A549 (cell line): ENCODE results near the gene TRAM2.

ENCODE experiments used
- BHLHE40 ChIP-seq: IDR thresholded peaks from 2 replicates; pipeline ENCODE4 v1.6.1; 2012; ENCODE audit warnings: low read depth, low read length, inconsistent platforms
- CBX8 ChIP-seq: fragments of 200-600 bp; sonication (generic); IDR thresholded peaks from 2 replicates; pipeline ENCODE4 v1.6.1; 2016
- FOSL2 ChIP-seq, 2 experiments: fragments of 450-650 bp in 1 of 2; fragments of >200 bp in 1 of 2; sonication (Bioruptor Twin) in 1 of 2; formaldehyde crosslinking; IDR thresholded peaks; 2 replicates each; pipeline versions ENCODE4 v1.5.0 to v1.6.1; 2016 to 2020; ENCODE audit warnings: mild to moderate bottlenecking in 1 of 2, moderate library complexity in 1 of 2
- MYC ChIP-seq: IDR thresholded peaks from 2 replicates; pipeline ENCODE4 v1.6.1; 2012; ENCODE audit warnings: mild to moderate bottlenecking, inconsistent platforms, low read length, improper control_type of control experiment, borderline replicate concordance
- POLR2AphosphoS2 ChIP-seq: conservative IDR thresholded peaks from 2 replicates; pipeline ENCODE4 v1.6.1; 2012; ENCODE audit warnings: low read length, improper control_type of control experiment, inconsistent platforms
- TF ChIP-seq, protein P1 (sequence below): fragments of >200 bp; sonication (Bioruptor Twin); formaldehyde crosslinking; IDR thresholded peaks from 3 replicates; pipeline ENCODE4 v1.5.1; 2016

DNA sequence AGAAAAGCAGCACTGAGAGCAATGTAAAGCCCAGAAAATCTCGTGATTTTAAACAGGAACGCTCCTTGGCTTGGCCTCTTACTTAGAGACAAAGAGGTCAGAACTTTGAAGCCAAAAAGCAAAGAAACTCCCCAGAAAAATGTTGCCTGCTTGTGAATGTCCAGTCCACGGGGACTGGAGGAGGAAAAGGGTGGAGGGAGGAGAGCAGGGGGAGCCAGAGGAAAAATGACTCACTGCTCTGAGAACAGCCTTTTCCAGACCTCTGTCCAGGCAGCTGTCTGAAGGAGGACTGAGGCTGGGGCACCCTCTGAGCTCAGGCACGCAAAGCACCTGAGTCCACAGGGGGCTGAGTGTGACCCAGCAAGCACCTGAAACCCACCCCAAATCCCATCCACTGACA lies 64.7 kb downstream of the TRAM2 start:
- TF ChIP-seq BHLHE40: no peak
- TF ChIP-seq FOSL2 (IDR thresholded peaks at IDR 0.05): 0 out of 2 replicates have a peak, but pooled peaks have one; percentile 13
- peak; percentile 42 for TF ChIP-seq FOSL2 (CRISPR knock-in tag; IDR thresholded peaks at IDR 0.05)
- TF ChIP-seq, protein P1, sequence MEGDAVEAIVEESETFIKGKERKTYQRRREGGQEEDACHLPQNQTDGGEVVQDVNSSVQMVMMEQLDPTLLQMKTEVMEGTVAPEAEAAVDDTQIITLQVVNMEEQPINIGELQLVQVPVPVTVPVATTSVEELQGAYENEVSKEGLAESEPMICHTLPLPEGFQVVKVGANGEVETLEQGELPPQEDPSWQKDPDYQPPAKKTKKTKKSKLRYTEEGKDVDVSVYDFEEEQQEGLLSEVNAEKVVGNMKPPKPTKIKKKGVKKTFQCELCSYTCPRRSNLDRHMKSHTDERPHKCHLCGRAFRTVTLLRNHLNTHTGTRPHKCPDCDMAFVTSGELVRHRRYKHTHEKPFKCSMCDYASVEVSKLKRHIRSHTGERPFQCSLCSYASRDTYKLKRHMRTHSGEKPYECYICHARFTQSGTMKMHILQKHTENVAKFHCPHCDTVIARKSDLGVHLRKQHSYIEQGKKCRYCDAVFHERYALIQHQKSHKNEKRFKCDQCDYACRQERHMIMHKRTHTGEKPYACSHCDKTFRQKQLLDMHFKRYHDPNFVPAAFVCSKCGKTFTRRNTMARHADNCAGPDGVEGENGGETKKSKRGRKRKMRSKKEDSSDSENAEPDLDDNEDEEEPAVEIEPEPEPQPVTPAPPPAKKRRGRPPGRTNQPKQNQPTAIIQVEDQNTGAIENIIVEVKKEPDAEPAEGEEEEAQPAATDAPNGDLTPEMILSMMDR: no peak
- no peak for TF ChIP-seq POLR2AphosphoS2
- TF ChIP-seq CBX8: no peak
- TF ChIP-seq MYC: no peak
